DMS 273 treated with DMSO at 0.1 percent for 48 hours (cell line): ENCODE measurements around the gene ZNF740.
"Not testable (repeated sequence)": the region's sequence is repeated elsewhere in the genome, so short reads cannot be mapped to it uniquely, and the experiment has no call there.

ENCODE experiments used
- DNase-seq: peaks from one replicate; lab custom pipeline; 2025; lab: John Stamatoyannopoulos, UW

Gene ZNF740, protein sequence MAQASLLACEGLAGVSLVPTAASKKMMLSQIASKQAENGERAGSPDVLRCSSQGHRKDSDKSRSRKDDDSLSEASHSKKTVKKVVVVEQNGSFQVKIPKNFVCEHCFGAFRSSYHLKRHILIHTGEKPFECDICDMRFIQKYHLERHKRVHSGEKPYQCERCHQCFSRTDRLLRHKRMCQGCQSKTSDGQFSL

DNA sequence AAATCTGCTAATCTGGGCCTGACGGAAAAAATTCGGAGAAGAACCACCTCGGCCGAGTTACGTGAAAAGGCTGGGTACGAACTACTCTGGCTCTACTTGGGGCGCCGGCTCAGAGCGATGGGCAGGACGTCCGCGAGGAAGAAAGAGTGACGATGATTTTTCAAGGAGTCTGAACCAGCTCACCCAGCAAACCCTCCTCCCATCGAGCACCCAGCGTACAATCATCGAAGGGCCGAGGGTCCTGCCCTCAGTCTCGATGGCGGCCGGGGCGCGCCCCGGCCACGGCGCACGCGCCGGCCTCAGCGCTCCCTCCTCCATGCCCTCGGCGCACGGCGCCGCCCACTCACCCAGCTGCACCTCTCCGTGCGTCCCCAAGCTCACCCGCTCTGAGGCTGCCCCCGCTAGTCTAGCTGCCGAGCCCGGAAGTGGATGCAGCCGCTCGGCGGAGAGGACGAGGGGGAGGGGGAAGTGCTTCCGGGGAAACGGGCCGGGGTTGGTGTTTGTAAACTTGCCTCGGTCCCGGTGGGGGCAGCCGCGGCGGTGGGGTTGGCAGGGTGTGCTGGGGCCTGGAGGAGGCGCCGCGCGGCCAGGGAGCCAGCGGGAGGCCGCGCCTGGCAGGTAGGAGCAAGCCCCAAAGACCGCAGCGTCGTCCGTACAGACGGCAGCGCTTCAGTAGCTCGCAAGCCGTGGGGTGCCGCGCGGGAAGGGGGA lies at the start of gene ZNF740, which contains the start of gene CSAD:
Gene ZNF740 (plus strand): TSS at position 503 of the 711 bp plus-strand sequence. CDS start 1,262 bp downstream, outside the sequence.
Gene CSAD (minus strand): TSS at position 706 of the 711 bp plus-strand sequence. CDS start 7,455 bp downstream, outside the sequence.
- peak; percentile 84 for DNase-seq

DNA sequence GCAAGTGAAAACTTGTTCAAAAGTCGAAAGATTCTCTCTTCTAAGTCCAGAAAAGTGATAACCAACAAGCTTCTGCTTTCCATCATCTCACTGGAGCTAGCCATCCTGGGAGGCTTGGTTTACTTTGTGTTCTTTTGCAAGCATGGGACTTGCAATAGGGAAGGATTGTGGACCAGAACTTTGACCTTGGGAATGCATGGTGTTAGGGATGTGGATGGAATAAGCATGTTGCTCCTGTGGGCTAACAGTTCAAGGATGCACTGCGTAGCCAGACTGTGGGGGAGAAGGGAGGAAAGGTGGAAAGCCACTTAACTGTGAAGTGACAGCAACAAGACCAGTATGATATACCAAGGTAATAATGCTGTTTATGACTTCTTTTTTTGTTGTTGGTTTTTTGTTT lies 48.7 kb upstream of the ZNF740 start:
- DNase-seq: no peak

DNA sequence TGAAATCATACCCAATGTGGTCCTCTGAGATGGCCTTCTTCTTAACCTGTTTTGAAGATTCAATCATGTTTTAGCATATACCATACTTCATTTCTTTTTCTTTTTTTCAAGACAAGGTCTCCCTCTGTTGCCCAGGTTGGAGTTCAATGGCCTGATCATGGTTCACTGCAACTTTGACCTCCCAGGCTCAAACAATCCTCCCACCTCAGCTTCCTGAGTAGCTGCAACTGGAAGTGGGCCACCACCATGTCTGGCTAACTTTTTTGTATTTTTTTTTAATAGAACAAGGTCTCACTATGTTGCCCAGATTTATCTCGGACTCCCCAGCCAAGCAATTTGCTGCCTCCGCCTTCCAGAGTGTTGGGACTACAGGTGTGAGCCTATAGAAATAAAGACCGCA lies 46.8 kb upstream of the ZNF740 start:
- no peak for DNase-seq

DNA sequence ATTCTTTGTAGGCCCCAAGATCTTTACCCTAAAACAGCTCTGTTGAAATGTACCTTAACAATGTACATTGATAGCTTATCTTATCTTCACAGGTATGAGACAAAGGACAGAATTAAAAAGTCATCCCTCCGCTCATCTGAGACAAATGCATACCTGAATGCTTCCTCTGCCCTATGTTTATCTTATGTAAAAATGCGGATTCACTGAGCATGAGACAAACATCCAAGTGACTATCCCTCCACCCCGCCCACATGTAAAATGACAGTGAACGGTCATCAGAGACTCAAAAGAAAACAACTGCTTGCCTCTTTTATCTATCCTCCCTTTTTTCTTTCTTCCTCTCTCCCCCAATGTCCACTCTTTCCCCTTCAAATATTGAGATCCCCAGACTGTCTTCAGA lies 37.2 kb upstream of the ZNF740 start:
- no peak for DNase-seq

DNA sequence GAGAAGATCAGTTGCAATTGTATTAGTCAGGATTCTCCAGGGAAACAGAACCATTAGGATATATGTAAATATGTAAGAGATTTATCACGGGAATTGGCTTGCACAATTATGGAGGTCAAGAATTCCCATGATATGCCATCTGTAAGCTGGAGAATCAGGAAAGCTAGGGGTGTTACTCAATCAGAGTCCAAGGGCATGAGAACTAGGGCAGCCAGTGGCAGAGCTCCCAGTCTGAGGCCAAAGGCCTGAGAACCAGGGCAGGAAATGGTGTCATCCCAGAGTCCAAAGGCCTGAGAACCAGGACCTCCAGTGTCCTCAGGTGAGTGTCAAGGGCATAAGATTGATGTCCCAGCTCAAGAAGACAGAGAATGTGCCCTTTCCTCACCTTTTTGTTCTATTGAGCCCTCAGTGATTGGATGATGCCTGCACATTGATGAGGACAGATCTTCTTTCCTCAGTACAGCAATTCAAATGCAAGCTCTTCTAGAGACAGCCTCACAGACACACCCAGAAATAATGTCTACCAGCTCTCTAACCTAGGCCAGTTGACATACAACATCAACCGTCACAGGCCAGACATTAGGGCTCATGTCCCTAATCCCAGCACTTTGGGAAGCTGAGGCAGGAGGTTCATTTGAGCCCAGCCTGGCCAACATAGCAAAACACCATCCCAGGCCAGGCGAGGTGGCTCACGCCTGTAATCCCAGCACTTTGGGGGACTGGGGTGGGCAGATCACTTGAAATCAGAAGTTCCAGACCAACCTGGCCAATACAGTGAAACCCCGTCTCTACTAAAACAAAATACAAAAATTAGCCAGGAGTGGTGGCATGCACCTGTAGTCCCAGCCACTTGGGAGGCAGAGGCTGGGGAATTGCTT lies 34.9 kb upstream of the ZNF740 start:
- no peak for DNase-seq

DNA sequence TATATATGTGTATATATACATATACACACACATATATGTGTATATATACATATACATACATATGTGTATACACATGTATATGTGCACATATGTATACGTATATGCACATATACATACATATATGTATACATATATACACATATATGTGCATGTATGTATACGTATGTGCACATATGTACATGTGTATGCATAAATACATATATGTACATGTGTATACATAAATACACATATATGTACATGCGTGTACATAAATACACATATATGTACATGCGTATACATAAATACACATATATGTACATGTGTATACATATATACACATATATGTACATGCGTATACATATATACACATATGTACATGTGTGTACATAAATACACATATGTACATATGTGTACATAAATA lies 33.3 kb upstream of the ZNF740 start:
- DNase-seq: no peak

DNA sequence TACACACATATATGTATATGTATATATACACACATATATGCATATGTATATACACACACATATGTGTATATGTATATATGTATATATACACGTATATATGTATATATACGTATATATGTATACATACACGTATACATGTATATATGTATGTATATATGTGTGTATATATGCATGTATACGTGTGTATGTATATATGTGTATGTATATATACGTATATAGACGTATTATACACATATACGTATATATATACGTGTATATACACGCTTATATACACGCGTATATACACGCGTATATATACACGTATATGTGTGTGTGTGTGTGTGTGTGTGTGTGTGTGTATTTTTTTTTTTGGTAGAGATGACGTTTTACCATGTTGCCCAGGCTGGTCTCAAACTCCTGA lies 32.9 kb upstream of the ZNF740 start:
- DNase-seq: no peak

DNA sequence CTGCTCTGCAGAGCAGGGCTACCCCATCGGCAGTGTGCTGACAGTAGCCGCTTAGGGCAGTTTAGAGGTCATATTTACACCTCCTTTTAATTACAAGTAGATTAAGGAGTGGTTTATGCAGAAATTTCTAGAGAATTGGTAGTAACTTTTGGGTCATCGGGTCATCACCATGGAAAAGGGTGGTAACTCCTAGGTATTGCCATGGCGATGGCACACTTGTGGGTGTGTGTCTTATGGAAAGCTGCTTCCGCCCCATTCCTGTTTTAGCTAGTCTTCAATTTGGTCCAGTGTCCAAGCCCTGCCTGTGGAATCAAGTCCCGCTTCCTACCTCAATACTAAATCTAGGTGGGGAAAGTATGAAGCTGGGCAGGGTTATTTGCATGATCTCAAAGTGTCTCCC lies 29.5 kb upstream of the ZNF740 start:
- no peak for DNase-seq

DNA sequence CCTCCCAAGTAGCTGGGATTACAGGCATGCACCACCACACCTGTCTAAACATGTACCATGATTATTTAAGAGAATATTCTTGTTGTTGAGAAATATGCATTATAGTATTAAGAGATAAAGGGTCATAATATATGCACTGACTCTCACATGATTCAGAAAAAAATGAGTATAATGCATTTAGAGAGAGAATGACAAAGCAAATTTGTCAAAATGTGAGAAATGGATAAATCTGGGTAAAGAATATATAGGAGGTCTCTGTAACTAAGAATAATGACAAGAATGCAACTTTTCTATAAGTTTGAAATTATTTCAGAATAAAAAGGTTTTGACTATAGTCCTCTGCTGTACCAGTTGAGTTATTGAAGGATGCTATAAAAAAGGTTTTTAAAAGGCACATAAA lies 28.1 kb upstream of the ZNF740 start:
- DNase-seq: no peak

DNA sequence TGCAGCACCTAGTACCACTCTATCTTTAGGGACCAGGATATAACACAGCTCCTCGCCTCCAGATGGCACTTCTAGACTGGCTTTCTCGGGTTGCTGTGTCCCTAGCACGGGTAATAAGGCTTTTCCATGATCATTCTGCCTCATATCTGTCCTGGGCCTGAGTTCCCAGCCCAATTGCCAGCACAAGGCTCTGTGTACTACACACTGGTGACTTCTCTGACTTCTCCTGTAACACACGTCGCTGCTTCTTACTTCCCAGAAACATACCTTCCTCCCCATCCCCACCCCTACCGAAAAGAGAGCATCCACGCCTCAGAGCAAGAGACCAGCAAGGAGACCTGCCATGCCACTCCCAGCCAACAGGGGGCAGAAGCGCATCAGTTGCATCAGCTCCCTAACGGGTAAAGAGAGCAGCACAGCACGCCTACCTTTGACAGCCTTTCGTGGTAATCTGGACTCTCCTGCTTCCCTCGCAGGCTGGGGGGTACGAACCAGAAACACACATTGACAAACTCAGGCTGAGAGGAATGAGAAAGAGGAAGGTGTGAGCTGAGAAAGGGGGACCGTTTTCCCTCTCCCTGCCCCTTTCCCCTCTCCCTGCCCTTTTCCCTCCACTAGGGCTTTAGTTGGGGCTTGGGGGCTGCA lies 21.2 kb upstream of the ZNF740 start:
- DNase-seq: peak; percentile 34

DNA sequence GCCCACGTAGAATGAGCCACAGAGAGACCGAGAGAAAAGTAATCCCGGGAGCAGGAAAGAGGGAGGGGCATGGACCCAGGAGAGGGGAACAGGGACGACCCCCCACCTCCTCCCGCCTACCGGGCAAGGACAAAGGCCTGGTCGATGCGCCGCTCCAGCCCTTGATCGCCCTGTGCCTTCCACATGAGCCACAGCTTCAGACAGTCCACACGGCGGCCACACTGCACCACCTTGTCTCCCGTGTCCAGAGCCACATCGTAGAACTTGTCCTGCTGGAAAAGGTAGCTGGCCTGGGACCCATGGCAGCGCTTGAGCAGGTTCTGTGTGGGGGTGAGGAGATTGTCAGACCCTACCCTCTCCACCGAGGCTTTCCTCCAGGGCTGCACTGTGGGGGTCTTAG lies 20.5 kb upstream of the ZNF740 start:
- no peak for DNase-seq

DNA sequence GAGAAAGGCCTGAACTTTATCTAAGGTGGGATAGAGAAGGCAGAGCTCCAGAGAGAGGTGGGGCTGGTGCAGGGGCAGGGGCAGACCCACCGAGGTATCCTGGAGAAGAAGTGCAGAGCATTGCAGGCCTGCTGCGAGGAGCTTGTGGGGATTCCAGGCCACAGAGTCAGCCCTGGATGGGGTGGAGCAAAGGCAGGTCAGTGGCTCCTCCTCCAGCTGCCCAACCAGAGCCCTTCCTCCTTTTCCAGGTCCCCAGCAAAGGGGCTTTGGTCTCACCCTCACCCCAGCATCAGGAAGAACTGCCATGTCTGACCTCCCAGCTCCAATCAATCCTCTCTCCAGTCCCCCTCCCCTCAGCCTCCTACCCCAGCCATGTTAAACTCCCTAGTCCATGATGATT lies 19.8 kb upstream of the ZNF740 start:
- no peak for DNase-seq

DNA sequence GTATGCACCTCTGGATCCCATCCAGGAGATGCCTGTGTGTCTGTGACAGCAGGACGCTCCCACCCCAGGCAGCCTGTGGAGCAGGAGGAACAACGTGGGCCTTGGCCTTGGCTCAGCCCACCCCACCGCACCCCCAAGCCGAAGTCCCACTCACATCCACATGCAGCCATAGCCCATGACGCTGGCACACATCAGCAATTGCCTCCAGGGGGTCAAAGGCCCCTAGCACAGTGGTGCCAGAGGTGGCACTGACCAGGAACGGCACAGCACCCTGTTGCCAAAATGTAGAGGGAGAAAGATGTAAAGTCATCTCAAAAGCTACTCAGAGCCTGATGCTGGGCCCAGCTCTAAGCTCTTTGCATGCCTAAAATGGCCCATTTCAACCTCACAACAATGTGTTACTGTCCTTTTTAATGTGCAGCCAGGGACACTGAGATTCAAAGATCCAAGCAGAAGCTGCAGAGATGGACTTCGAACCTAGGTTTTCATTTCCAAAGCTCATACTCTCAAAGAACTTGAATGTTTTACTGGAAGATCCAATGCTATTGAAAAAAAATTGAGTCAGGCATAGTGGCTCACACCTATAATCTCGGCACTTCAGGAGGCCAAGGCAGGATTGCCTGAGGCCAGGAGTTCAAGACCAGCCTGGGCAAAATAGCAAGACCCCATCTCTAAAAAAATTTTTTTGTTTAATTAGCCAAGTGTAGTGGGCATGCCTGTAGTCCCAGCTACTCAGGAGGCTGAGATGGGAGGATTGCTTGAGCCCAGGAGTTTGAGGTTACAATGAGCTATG lies 19.2 kb upstream of the ZNF740 start:
- DNase-seq: no peak

DNA sequence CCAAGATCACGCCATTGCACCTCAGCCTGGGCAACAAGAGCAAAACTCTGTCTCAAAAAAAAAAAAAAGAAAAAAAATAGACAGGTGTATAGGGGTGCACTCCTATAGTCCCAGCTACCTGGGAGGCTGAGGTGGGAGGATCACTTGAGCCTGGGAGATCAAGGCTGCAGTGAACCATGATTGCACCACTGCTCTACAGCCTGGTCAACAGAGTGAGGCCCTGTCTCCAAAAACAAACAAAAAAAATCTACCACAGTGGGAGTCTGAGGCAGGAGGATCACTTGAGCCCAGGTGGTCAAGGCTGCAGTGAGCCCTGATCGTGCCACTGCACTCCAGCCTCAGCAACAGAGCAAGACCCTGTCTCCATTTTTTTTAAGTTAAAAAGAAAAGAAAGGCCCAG lies 17.5 kb upstream of the ZNF740 start:
- not testable (repeated sequence) for DNase-seq

DNA sequence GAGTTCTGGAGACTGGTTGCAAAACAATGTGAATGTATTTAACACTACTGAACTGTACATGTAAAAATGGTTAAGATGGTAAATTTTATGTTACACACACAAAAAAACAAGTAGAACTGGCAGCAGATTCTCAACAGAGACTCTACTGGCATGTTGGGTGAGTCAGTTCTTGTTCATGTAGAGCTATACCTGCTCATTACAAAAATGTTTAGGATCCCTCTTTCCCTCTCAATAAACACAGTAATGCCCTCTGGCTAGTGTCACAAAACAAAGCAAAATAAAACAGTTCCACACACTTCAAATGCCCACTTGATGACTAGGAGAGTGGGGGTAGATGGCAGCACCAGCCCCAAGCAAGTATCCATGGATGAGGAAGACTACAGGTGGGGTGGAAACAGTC lies 13.7 kb upstream of the ZNF740 start:
- DNase-seq: no peak

DNA sequence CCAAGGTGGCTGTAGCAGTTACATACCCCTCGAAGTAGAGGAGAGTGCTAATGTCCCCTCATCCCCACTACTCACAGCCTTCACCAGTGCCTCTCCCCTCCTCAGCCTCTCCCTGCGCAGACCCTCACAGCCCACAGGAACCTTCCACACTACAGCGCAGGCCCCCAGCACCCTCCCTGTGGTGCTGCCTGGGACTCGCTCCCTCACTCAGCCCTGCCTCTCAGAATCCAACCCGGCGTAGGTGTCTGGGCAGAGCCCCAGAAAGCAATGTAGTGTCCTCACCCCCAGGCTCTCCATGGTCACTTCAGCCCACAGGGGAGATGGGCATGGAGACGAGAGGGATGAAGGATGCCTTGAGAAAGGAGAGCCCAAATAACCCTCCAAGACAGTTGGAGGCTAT lies 10.9 kb upstream of the ZNF740 start:
- DNase-seq: no peak

DNA sequence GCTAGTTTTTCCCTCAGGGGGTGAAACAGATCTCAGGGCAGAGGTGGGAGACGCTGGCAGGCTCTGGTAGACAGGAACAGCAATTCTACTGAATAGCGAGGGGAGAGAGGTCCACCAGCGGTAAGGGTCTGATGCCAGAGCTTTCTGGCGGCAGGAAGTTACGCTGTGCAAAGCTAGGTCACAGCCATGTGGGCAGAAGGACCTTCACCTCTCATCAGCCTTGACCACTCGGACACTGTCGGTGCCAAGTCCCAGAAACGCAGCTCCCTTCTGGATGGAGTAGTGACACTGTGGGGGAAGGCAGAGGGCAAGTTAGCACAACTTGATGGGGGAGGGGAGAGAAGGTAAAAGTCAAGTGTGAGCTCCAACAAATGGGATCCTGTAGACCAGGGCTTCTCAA lies 10.3 kb upstream of the ZNF740 start:
- DNase-seq: no peak

DNA sequence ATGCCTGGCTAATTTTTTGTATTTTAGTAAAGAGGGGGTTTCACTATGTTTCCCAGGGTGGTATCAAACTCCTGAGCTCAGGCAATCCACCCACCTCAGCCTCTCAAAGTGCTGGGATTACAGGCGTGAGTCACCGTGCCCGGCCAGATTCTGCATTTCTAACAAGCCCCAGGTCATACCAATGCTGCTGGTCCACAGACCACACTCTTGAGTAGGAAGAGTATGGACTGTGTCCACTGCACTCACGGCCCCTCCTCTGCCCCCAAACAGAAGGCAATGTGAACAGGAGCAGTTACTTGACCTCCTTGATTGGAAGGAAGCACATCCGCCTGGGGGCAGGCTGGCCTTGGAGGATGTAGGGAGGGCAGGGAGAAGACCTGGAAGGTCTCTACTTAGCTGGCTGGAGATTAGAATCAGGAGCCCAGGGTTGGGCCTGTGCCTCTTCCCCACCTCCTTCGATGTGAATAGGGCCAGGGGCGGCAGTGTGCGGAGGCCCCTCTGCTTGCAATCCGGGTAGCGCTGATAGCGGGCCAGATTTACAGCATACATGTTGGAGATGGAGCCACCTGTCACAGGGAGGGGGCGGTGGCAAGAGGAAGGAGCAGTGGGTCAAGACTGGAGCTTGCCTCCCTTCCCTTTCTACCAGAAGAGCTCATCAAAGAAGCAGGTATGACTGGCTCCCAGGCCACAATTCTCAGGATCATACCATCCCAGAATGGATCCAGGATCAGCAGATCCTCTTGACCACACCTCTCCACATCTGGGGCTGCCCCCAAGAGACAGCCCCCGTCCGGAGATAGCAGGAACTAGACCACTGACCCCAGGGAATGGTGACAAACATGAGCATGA lies 9.4 kb upstream of the ZNF740 start:
- no peak for DNase-seq

DNA sequence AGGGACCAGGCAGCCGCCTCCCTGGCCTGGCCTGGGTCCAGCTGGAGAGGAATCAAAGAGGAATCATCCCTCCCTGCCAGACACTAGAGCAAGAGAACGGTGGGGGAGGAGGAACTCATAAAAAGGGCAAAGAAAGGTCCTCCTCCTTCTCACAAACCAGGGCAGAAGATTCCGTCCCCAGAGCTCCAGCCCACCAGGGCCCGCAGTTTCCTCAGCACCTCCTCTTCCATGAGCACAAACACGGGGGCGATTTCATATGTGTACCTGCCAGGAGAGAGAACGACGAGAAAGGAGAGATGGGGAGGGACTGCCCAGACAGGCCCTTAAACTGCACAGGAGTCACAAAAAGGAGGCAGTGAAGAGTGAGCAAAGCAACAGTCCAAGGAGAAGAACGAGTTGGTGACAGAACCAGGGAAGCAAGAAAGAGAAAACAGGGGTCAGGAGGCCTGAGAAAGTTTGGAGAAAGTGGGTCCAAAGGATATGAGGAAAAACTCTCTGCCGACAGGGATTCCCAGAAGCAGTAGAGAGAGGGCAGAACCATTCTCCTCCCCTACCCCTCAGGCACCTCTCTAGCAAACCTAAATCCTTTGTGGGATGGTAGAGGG lies 8.7 kb upstream of the ZNF740 start:
- DNase-seq: no peak

DNA sequence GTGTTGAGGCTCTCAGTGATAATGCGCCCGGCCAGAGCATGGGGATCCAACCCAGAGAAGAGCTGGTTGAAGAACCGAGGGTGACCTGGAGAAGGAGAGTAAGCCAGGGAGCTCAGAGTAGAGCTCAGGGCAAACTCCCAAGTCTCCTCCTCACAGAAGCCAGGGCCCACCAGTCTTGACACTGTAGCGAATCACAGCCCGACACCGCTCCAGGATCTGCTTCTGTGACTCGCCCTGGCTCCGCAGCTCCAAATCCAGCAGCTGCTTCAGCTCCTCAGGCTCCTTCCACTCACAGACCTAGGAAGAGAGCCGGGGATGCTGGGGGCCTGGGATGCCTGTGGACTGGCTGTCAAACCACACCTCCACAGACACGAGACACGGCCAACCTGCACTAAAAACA lies 8.2 kb upstream of the ZNF740 start:
- no peak for DNase-seq
